H1 (cell line): ENCODE results near the gene WNT11. TPM values are rescaled to one million over a fixed set of nuclear protein-coding genes. Genes with fewer than 3 reads are reported as not detected.

ENCODE experiments used
- BACH1 ChIP-seq: IDR thresholded peaks from 2 replicates; pipeline ENCODE4 v1.6.1; 2012; ENCODE audit warnings: low read length, improper control_type of control experiment
- CBX5 ChIP-seq: fragments of 300-800, 300-1000 bp; sonication (generic); IDR thresholded peaks from 2 replicates; pipeline ENCODE4 v1.7.1; 2016; ENCODE audit warnings: antibody characterized with exemption, low read length, low read depth
- EP300 ChIP-seq, 2 experiments: IDR thresholded peaks; 1 replicate in 1 of 2; 2 replicates in 1 of 2; pipeline ENCODE4 v1.6.1; 2011 to 2012; ENCODE audit warnings: low read depth in 2 of 2, low read length in 2 of 2, mild to moderate bottlenecking in 2 of 2, borderline replicate concordance in 1 of 2, inconsistent platforms in 1 of 2, moderate library complexity in 1 of 2
- GABPA ChIP-seq: IDR thresholded peaks from 2 replicates; pipeline ENCODE4 v1.6.1; 2011; ENCODE audit warnings: mild to moderate bottlenecking, low read length, moderate library complexity, borderline replicate concordance; ENCODE audit not compliant: insufficient read depth
- NRF1 ChIP-seq: IDR thresholded peaks from 2 replicates; pipeline ENCODE4 v1.6.1; 2011; ENCODE audit warnings: mild to moderate bottlenecking, low read depth, low read length, improper control_type of control experiment
- RFX5 ChIP-seq: IDR thresholded peaks from 2 replicates; pipeline ENCODE4 v1.6.1; 2011; ENCODE audit warnings: low read depth, low read length, improper control_type of control experiment, borderline replicate concordance
- SP4 ChIP-seq: IDR thresholded peaks from 2 replicates; pipeline ENCODE4 v1.6.1; 2012; ENCODE audit warnings: low read length, inconsistent platforms
- SRF ChIP-seq: IDR thresholded peaks from 2 replicates; pipeline ENCODE4 v1.6.1; 2011; ENCODE audit warnings: mild to moderate bottlenecking, low read depth, low read length, moderate library complexity
- TAF1 ChIP-seq: IDR thresholded peaks from 2 replicates; pipeline ENCODE4 v1.6.1; 2011; ENCODE audit warnings: mild to moderate bottlenecking, low read depth, low read length
- TCF12 ChIP-seq: IDR thresholded peaks from 2 replicates; pipeline ENCODE4 v1.6.1; 2011; ENCODE audit warnings: low read depth, mild to moderate bottlenecking, low read length
- polyA plus RNA-seq, 7 experiments: library from polyadenylated mRNA; depleted of rRNA in 3 of 7; stranded (reverse) in 5 of 7; unstranded in 2 of 7; fragments of >200 nt in 5 of 7; fragments of 200-250 nt in 2 of 7; gene quantifications; 1 replicate in 5 of 7; 2 replicates in 1 of 7; 4 replicates in 1 of 7; pipeline versions ENCODE4 v1.2.1 to v1.2.3, GENCODE V29; 2011 to 2013; ENCODE audit warnings: missing spikeins in 2 of 7, mixed read lengths in 2 of 7
- total RNA-seq: library from RNA; stranded (reverse); fragmentation: NEBNext Ultra II Directional; extraction: Animal tissue kit (Norgen Biotek cat#: 25700); gene quantifications from 2 replicates; pipeline ENCODE4 v1.2.1, GENCODE V29; 2021
- TF ChIP-seq, protein P1 (sequence below): fragments of 300-600 bp; sonication (generic); IDR thresholded peaks from 2 replicates; pipeline ENCODE4 v1.7.1; 2012; ENCODE audit warnings: low read length, moderate library complexity, mild to moderate bottlenecking, inconsistent platforms; ENCODE audit not compliant: insufficient replicate concordance

Gene WNT11
- total and polyA plus RNA-seq, 2 of the 8 experiments (the other 6 are each of a cell fraction or from before 2014, with no cell fraction given) = 0.11 to 0.45 TPM

- TF ChIP-seq TCF12 (no peak), EP300 (IDR thresholded peaks at IDR 0.05; ENCODE audit: borderline replicate concordance in 1 of 2, low read depth in 2 of 2, low read length in 2 of 2) (peak in 1 of 2 experiments; percentile 88; a peak in 1 of 3 replicates), GABPA (no peak), BACH1 (no peak), SRF (no peak), RFX5 (no peak), CBX5 (no peak), SP4 (no peak), TAF1 (no peak), NRF1 (no peak)
- TF ChIP-seq, protein P1, sequence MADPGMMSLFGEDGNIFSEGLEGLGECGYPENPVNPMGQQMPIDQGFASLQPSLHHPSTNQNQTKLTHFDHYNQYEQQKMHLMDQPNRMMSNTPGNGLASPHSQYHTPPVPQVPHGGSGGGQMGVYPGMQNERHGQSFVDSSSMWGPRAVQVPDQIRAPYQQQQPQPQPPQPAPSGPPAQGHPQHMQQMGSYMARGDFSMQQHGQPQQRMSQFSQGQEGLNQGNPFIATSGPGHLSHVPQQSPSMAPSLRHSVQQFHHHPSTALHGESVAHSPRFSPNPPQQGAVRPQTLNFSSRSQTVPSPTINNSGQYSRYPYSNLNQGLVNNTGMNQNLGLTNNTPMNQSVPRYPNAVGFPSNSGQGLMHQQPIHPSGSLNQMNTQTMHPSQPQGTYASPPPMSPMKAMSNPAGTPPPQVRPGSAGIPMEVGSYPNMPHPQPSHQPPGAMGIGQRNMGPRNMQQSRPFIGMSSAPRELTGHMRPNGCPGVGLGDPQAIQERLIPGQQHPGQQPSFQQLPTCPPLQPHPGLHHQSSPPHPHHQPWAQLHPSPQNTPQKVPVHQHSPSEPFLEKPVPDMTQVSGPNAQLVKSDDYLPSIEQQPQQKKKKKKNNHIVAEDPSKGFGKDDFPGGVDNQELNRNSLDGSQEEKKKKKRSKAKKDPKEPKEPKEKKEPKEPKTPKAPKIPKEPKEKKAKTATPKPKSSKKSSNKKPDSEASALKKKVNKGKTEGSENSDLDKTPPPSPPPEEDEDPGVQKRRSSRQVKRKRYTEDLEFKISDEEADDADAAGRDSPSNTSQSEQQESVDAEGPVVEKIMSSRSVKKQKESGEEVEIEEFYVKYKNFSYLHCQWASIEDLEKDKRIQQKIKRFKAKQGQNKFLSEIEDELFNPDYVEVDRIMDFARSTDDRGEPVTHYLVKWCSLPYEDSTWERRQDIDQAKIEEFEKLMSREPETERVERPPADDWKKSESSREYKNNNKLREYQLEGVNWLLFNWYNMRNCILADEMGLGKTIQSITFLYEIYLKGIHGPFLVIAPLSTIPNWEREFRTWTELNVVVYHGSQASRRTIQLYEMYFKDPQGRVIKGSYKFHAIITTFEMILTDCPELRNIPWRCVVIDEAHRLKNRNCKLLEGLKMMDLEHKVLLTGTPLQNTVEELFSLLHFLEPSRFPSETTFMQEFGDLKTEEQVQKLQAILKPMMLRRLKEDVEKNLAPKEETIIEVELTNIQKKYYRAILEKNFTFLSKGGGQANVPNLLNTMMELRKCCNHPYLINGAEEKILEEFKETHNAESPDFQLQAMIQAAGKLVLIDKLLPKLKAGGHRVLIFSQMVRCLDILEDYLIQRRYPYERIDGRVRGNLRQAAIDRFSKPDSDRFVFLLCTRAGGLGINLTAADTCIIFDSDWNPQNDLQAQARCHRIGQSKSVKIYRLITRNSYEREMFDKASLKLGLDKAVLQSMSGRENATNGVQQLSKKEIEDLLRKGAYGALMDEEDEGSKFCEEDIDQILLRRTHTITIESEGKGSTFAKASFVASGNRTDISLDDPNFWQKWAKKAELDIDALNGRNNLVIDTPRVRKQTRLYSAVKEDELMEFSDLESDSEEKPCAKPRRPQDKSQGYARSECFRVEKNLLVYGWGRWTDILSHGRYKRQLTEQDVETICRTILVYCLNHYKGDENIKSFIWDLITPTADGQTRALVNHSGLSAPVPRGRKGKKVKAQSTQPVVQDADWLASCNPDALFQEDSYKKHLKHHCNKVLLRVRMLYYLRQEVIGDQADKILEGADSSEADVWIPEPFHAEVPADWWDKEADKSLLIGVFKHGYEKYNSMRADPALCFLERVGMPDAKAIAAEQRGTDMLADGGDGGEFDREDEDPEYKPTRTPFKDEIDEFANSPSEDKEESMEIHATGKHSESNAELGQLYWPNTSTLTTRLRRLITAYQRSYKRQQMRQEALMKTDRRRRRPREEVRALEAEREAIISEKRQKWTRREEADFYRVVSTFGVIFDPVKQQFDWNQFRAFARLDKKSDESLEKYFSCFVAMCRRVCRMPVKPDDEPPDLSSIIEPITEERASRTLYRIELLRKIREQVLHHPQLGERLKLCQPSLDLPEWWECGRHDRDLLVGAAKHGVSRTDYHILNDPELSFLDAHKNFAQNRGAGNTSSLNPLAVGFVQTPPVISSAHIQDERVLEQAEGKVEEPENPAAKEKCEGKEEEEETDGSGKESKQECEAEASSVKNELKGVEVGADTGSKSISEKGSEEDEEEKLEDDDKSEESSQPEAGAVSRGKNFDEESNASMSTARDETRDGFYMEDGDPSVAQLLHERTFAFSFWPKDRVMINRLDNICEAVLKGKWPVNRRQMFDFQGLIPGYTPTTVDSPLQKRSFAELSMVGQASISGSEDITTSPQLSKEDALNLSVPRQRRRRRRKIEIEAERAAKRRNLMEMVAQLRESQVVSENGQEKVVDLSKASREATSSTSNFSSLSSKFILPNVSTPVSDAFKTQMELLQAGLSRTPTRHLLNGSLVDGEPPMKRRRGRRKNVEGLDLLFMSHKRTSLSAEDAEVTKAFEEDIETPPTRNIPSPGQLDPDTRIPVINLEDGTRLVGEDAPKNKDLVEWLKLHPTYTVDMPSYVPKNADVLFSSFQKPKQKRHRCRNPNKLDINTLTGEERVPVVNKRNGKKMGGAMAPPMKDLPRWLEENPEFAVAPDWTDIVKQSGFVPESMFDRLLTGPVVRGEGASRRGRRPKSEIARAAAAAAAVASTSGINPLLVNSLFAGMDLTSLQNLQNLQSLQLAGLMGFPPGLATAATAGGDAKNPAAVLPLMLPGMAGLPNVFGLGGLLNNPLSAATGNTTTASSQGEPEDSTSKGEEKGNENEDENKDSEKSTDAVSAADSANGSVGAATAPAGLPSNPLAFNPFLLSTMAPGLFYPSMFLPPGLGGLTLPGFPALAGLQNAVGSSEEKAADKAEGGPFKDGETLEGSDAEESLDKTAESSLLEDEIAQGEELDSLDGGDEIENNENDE = no peak
Measured at GRCh38 chr11:76243193-76243956, 37.1 kb upstream of the WNT11 start (continued).
